Activated T-helper 1 cell treated with anti-CD3 and anti-CD28 coated beads, Interleukin-12 subunit alpha, Interleukin-12 subunit beta, Interleukin-2, Interleukin-4 antibody, amounts not matched to agents 30 ng/mL and 10 ng/mL and 1 ng/mL, durations not matched to agents 14 hours and 24 hours and 36 hours (primary cell): Measurements from ENCODE around the gene ZNF408. TPM values are rescaled to one million over a fixed set of nuclear protein-coding genes. Genes with fewer than 3 reads are reported as not detected.

Source experiments
- DNase-seq: peaks from one replicate; pipeline ENCODE4 v3.0.0; 2021; ENCODE audit warnings: low spot score
- H3K27ac Mint-ChIP-seq: one replicate; pipeline ENCODE4 v1.8.0; 2021; ENCODE audit warnings: mild to moderate bottlenecking, mixed read lengths
- H3K27me3 Mint-ChIP-seq: one replicate; pipeline ENCODE4 v1.8.0; 2022; ENCODE audit warnings: mild to moderate bottlenecking, moderate library complexity, mixed read lengths; ENCODE audit not compliant: insufficient read depth
- H3K36me3 Mint-ChIP-seq: one replicate; pipeline ENCODE4 v1.8.0; 2021; ENCODE audit warnings: low read depth, mixed read lengths
- H3K4me1 Mint-ChIP-seq: one replicate; pipeline ENCODE4 v1.8.0; 2021; ENCODE audit warnings: low read depth, mixed read lengths
- H3K4me3 Mint-ChIP-seq: one replicate; pipeline ENCODE4 v1.8.0; 2021; ENCODE audit warnings: mild to moderate bottlenecking, moderate library complexity, mixed read lengths
- H3K9me3 Mint-ChIP-seq: one replicate; pipeline ENCODE4 v1.8.0; 2021; ENCODE audit warnings: mixed read lengths
- intact Hi-C: fragments of 100-400 bp; cut with micrococcal nuclease; formaldehyde crosslinking; loops from one replicate; pipeline ENCODE4 v1.15.1; 2024
- total RNA-seq: library from RNA; stranded (reverse); gene quantifications from 2 replicates; pipeline ENCODE4 v1.2.3, GENCODE V29; 2022

Gene ZNF408
- total RNA-seq, 1 donor from 2014 or later = 12.9 TPM

DNA sequence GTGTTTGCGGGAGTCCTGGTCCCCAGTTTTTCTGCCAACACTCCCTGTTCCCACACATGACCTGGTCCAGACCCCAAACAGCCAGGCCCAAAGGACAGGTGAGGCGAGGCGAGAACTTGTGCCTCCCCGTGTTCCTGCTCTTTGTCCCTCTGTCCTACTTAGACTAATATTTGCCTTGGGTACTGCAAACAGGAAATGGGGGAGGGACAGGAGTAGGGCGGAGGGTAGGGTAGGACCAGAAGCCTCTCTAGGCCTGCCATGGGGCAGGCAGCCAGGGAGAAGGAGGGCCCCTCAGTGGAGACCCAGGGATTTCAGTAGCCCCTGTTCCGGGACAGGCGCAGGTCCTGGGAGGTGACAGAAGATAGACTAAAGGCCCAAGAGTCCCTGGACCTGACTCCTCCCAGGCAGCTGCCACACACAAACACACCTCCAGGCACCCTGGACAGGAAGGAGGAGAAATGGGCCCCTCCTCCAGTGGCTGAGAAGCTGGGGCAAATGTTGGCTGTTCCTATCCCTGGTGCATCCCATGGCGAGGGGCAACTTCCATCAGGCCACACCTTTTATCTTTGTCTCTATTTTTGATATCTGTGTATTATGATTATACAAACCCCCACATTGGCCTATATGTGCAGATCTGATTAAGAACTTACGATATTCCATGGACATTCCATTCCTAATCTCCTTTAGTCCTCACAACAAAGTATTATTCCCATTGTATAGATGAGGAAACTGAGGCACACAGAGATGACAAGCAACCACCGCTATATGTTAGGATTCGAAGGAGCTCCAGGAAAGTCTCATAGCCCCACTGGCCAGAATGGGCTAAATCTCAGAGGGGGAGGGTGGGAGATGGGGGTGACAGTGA, 17.6 kb downstream of the ZNF408 start:
- Mint-ChIP-seq H3K27me3 (no peaks in the 10 kb centered on the region), H3K9me3 (no peaks in the 10 kb centered on the region), H3K36me3 (no peaks in the 10 kb centered on the region), H3K4me1 (peaks cover 8% of the 10 kb centered on the region), H3K27ac (no peak overlapping the region), H3K4me3 (no peak overlapping the region)
- intact Hi-C loops = no loop called here
- no peak for DNase-seq

DNA sequence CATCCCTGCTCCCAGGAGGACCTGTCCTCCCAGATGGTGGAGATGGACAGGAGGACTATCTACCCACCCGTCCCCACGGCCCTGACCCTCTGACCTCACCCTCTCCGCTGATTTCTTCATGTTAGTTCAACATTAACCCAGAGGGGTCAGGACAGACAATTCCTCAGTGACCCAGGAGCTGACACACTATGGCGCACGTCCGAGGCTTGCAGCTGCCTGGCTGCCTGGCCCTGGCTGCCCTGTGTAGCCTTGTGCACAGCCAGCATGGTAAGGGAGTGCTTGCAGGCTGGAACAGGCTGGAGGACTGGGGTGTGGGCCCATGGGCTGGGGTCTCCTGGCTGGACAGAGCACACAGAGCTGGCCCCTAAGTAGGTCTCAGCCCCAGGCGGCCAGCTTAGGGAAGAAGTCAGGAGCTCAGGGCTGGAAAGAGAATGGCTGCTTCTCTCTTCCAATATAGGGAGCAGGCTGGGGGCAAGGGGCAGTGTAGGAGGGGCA, 18.3 kb downstream of the ZNF408 start, which contains the start of gene F2:
Gene F2 (plus strand): TSS at position 166 of the 495 bp plus-strand sequence. CDS start 23 bp downstream, at position 189.
- no peak within 1 kb of the TSS for H3K4me3 Mint-ChIP-seq
- H3K27me3 Mint-ChIP-seq = no peaks in the 10 kb centered on the region
- no peaks in the 10 kb centered on the region for H3K36me3 Mint-ChIP-seq
- H3K27ac Mint-ChIP-seq = no peak within 1 kb of the TSS
- H3K9me3 Mint-ChIP-seq = no peaks in the 10 kb centered on the region
- intact Hi-C loops = no loop called here
- peaks cover 8% of the 10 kb centered on the region for H3K4me1 Mint-ChIP-seq
- DNase-seq = no peak

DNA sequence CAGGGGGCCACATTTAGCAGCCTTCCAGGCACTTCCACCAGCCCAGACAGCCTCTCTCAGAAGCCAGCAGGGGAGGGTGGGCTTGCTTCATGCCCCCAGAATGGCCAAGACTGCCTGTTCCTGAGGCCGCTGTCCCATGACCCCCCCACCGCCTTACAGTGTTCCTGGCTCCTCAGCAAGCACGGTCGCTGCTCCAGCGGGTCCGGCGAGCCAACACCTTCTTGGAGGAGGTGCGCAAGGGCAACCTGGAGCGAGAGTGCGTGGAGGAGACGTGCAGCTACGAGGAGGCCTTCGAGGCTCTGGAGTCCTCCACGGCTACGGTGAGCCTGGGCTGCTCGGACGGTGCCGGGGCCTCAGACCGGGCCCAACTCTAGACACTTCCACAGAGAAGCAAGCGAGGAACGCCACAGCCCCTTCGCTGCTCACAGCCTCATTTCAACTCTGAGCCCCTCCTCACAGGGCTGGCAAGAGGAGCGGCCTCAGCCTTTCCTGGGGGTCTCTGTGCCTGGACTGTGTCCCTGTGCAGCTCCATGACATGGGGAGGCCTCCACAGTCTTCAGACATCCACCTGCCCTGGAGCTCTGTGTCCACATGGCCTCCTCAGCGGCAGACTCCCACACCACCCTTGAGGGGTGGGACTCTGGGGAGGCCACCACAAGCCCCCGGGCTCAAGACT, 18.9 kb downstream of the ZNF408 start:
- H3K27me3 Mint-ChIP-seq = no peaks in the 10 kb centered on the region
- DNase-seq = no peak

DNA sequence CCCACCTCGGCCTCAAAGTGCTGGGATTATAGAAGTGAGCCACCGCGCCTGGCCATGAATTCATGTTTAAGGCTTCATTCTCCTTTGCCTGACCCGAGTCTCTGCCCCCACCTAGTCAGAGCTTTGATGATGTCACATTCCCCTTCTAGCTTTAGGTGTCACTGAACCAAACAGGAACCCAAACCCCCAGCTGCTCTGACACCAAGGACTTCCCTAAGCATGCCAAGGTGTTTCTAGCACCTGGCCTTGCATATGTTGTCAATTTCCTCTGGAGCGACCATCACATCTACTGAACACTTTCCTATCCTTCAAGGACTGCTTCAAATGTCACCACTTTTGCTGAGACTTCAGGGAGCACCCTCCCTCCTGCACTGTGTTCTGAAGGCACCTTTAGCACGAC, 20.5 kb downstream of the ZNF408 start:
- intact Hi-C loops = no loop called here
- Mint-ChIP-seq H3K36me3 (no peaks in the 10 kb centered on the region), H3K9me3 (no peaks in the 10 kb centered on the region), H3K27ac (no peak overlapping the region), H3K4me1 (peaks cover 8% of the 10 kb centered on the region), H3K4me3 (no peak overlapping the region), H3K27me3 (no peaks in the 10 kb centered on the region)
- no peak for DNase-seq

More for the DNA sequence above, 18.9 kb downstream of the ZNF408 start:
- no peaks in the 10 kb centered on the region for H3K36me3 Mint-ChIP-seq
- no peak overlapping the region for H3K27ac Mint-ChIP-seq
- no peak overlapping the region for H3K4me3 Mint-ChIP-seq
- peaks cover 8% of the 10 kb centered on the region for H3K4me1 Mint-ChIP-seq
- H3K9me3 Mint-ChIP-seq = no peaks in the 10 kb centered on the region
- intact Hi-C loops = no loop called here

DNA sequence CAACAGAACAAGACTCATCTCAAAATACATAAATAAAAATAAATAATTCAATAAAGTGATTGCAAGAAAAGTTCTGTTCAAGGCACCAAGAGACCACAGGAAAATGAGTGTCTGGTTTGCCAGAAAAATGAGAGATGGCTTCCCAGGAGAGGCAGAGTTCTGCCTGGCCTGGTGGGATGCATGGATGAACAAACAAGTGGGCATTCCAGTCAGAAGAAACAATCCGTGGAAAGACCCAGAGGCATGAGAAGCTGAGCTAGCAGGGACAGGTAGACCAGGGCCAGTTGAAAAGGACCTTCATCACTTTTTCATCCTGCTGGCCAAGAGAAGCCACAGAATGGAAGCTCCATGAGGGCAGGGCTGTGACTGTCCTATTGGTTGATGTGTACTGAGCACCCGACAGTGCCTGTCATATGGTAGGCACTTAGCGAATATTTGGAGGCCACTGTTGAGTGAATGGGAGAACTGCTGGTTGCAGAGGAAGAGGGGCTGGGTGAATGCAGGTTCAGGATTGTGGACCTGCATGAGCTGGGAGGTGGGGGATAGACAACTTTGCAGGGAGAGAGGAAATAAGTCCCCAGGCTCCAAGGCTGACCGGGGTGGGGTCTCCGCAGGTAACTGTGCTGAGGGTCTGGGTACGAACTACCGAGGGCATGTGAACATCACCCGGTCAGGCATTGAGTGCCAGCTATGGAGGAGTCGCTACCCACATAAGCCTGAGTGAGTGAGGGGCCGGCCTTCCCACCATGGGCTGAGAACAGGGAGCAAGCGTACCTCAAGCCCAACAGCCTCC, 21.9 kb downstream of the ZNF408 start:
- no peak for DNase-seq
- H3K27ac Mint-ChIP-seq = no peak overlapping the region
- H3K9me3 Mint-ChIP-seq = no peaks in the 10 kb centered on the region
- H3K36me3 Mint-ChIP-seq = no peaks in the 10 kb centered on the region
- peaks cover 8% of the 10 kb centered on the region for H3K4me1 Mint-ChIP-seq
- H3K4me3 Mint-ChIP-seq = no peak overlapping the region
- no peaks in the 10 kb centered on the region for H3K27me3 Mint-ChIP-seq
- intact Hi-C loops = no loop called here

DNA sequence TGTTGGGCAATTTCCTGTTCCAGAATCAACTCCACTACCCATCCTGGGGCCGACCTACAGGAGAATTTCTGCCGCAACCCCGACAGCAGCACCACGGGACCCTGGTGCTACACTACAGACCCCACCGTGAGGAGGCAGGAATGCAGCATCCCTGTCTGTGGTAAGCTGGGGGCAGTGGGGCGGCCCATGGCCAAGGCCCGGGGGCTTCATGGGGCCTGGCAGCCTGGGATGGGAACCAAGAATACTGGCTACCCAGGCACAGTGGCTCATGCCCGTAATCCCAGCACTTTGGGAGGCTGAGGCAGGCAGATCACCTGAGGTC, 22.5 kb downstream of the ZNF408 start:
- intact Hi-C loops = no loop called here
- Mint-ChIP-seq H3K27me3 (no peaks in the 10 kb centered on the region), H3K4me1 (peaks cover 4% of the 10 kb centered on the region), H3K36me3 (no peaks in the 10 kb centered on the region), H3K27ac (no peak overlapping the region), H3K4me3 (no peak overlapping the region), H3K9me3 (no peaks in the 10 kb centered on the region)
- DNase-seq = no peak

DNA sequence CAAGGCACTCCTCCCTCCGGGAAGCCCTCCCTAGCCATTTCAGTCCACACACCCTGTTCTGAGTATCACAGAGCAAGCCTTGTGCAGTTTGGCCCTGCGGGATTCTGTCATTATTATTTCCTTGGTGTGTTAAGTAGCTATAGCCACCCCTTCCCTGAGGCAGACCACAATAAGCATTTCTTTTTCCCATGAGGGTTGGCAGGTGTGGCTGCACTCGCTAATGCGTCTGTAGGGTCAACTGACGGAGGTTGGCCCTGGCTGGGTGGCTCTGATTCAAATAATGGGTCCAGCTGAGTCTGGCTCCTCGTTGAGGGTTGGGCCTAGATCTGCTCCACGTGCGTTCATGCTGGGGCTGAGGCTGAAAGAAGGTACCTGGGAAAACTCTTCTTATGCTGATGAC, 23.3 kb downstream of the ZNF408 start:
- intact Hi-C loops = no loop called here
- Mint-ChIP-seq H3K4me1 (no peaks in the 10 kb centered on the region), H3K9me3 (no peaks in the 10 kb centered on the region), H3K27ac (no peak overlapping the region), H3K36me3 (no peaks in the 10 kb centered on the region), H3K4me3 (no peak overlapping the region), H3K27me3 (no peaks in the 10 kb centered on the region)
- no peak for DNase-seq

DNA sequence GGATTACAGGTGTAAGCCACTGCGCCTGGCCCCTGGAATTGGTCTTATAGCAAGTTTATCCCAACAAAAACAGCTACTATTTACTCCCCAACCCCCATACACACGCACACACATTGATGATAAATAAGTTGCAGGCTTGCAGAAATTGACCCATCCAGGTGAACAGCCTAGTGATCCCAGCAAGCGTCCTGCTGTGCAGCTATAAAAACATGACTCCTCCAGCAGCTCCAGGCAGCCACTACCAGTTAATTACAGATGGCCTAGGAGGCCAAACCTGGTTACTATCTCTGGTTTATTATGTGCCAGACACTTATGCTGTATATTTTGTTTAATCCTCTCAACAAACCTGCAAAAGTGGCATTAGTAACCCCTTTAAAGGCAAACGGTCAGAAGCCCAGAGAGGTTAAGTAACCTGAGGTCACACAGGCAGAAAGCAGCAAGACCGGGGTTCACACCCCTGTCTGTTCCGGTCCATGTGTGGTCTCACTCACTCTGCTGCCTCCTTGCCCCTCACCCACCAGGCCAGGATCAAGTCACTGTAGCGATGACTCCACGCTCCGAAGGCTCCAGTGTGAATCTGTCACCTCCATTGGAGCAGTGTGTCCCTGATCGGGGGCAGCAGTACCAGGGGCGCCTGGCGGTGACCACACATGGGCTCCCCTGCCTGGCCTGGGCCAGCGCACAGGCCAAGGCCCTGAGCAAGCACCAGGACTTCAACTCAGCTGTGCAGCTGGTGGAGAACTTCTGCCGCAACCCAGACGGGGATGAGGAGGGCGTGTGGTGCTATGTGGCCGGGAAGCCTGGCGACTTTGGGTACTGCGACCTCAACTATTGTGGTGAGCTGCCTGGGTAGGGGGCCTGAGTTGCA, 24.7 kb downstream of the ZNF408 start:
- H3K27ac Mint-ChIP-seq = no peak overlapping the region
- intact Hi-C loops = no loop called here
- DNase-seq = no peak
- no peaks in the 10 kb centered on the region for H3K9me3 Mint-ChIP-seq
- H3K4me3 Mint-ChIP-seq = no peak overlapping the region
- H3K4me1 Mint-ChIP-seq = no peaks in the 10 kb centered on the region
- no peaks in the 10 kb centered on the region for H3K27me3 Mint-ChIP-seq
- no peaks in the 10 kb centered on the region for H3K36me3 Mint-ChIP-seq

DNA sequence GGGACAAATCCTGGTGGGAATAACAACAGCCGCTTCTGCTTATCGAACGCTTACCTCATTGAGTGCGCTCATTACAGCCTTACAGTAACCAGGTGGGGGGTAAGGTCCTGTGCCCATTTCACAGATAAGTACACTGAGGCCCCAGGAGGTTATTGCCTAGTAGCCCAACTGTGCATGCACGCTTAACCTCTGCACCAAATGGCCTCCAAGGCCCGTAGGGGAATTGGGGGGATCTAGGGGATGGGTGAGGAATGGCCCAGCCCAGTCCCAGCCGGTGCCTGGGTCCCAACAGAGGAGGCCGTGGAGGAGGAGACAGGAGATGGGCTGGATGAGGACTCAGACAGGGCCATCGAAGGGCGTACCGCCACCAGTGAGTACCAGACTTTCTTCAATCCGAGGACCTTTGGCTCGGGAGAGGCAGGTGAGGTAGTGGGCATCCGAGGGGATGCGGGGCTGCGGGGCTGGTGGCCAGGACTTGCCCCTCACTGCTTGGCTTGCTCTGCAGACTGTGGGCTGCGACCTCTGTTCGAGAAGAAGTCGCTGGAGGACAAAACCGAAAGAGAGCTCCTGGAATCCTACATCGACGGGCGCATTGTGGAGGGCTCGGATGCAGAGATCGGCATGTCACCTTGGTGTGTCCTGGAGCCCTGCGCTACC, 25.5 kb downstream of the ZNF408 start:
- Mint-ChIP-seq H3K4me3 (no peak overlapping the region), H3K9me3 (no peaks in the 10 kb centered on the region), H3K27me3 (no peaks in the 10 kb centered on the region), H3K36me3 (no peaks in the 10 kb centered on the region), H3K4me1 (no peaks in the 10 kb centered on the region), H3K27ac (no peak overlapping the region)
- no peak for DNase-seq
- intact Hi-C loops = no loop called here

DNA sequence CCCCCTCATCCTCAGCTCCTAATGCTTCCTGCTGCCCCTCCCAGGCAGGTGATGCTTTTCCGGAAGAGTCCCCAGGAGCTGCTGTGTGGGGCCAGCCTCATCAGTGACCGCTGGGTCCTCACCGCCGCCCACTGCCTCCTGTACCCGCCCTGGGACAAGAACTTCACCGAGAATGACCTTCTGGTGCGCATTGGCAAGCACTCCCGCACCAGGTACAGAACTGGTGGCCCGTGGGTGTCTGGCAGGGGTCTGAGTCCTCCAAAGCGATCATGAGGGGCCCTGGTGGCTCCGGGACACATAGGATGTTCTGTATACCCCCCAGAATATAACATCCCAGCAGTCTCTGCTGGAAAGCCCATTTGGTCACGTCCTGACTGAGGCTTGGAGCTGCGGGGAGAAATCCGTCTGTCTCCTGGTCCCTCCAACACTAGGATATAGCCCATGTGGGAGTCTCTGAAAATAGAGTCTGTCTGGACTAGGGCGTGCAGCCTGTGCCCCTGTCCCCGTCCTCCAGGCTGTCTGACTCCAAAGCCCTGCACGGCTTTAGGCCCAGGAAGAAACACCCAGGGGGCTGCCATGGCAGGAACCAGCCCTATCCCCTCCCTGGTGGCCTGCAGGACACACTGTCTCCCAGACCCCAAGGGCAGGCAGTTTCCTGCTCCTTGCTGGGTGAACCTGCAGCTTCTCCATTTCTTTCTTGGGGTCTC, 27.3 kb downstream of the ZNF408 start:
- DNase-seq = no peak
- no peak overlapping the region for H3K4me3 Mint-ChIP-seq
- intact Hi-C loops = no loop called here
- no peaks in the 10 kb centered on the region for H3K36me3 Mint-ChIP-seq
- no peaks in the 10 kb centered on the region for H3K9me3 Mint-ChIP-seq
- no peak overlapping the region for H3K27ac Mint-ChIP-seq
- no peaks in the 10 kb centered on the region for H3K27me3 Mint-ChIP-seq
- no peaks in the 10 kb centered on the region for H3K4me1 Mint-ChIP-seq

DNA sequence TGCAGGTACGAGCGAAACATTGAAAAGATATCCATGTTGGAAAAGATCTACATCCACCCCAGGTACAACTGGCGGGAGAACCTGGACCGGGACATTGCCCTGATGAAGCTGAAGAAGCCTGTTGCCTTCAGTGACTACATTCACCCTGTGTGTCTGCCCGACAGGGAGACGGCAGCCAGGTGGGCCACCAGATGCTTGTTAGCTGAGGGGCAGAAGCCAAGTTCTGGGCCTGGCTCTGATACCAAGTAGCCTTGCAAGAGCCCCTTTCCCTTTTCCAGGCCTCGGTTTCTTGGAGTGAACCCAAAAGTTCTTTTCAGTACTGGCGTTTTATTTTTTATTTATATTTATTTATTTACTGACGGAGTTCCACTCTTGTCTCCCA, 27.8 kb downstream of the ZNF408 start:
- H3K27ac Mint-ChIP-seq = no peak overlapping the region
- no peak for DNase-seq
- H3K9me3 Mint-ChIP-seq = no peaks in the 10 kb centered on the region
- no peaks in the 10 kb centered on the region for H3K4me1 Mint-ChIP-seq
- intact Hi-C loops = no loop called here
- no peak overlapping the region for H3K4me3 Mint-ChIP-seq
- no peaks in the 10 kb centered on the region for H3K36me3 Mint-ChIP-seq
- no peaks in the 10 kb centered on the region for H3K27me3 Mint-ChIP-seq
